Activated naive CD8-positive, alpha-beta T cell treated with anti-CD3 and anti-CD28 coated beads, Interleukin-2, amount 50 U/mL, for 24 hours (primary cell): ENCODE measurements around the gene TJP1.
A peak's percentile ranks its signal among the peaks of the same experiment; 100 is the strongest.
"Not testable (repeated sequence)": the region's sequence is repeated elsewhere in the genome, so short reads cannot be mapped to it uniquely, and the experiment has no call there.

Source experiments
- ATAC-seq: fragments of 150-1000 bp; cut with Tn5 transposase; one replicate; pipeline ENCODE4 v1.10.0; 2021
- DNase-seq: peaks from one replicate; pipeline ENCODE4 v3.0.0; 2021
- H3K27ac Mint-ChIP-seq: one replicate; pipeline ENCODE4 v1.8.0; 2021; ENCODE audit warnings: mild to moderate bottlenecking, mixed read lengths
- H3K27me3 Mint-ChIP-seq: one replicate; pipeline ENCODE4 v1.8.0; 2021; ENCODE audit warnings: mixed read lengths
- H3K36me3 Mint-ChIP-seq: one replicate; pipeline ENCODE4 v1.8.0; 2021; ENCODE audit warnings: low read depth, mixed read lengths
- H3K4me1 Mint-ChIP-seq: one replicate; pipeline ENCODE4 v1.8.0; 2021; ENCODE audit warnings: mixed read lengths
- H3K4me3 Mint-ChIP-seq: one replicate; pipeline ENCODE4 v1.8.0; 2021; ENCODE audit warnings: mild to moderate bottlenecking, moderate library complexity, mixed read lengths
- H3K9me3 Mint-ChIP-seq: one replicate; pipeline ENCODE4 v1.8.0; 2021; ENCODE audit warnings: mixed read lengths

TJP1 gene

DNA sequence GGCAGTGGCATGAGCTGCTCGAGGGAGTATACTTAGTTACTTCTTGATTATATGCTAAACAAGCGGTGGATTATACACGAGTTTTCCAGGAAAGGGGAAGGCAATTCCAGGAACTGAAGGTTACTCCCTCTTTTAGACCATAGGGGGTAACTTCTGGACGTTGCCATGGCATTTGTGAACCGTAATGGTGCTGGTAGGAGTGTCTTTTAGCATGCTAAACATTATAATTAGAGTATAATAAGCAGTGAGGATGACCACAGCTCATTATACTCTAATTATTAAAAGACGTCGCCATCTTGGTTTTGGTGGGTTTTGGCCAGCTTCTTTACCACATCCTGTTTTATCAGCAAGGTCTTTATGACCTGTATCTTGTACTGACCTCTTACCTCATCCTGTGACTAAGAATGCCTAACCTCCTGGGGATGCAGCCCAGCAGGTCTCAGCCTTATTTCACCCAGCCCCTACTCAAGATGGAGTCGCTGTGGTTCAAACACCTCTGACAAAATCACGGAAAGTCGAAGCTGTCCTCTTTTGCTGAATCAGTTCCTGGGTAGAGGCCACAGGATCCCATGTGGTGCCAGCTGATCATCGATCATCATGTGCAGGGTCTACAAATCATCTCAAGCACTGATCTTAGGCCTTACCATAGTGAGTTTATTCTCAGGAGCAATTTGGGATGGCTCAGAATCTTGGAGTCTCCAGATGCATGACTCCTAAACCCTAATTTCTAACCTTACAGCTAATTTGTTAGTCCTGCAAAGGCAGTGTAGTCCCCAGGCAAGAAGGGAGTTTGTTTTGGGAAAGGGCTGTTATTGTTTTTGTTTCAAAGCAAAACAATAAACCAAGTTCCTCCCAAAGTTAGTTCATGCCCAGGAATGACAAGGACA is 149.1 kb downstream of the TJP1 start:
- H3K27ac Mint-ChIP-seq, result no peak overlapping the region
- peaks cover 2% of the 10 kb centered on the region for H3K4me1 Mint-ChIP-seq
- H3K36me3 Mint-ChIP-seq, result no peaks in the 10 kb centered on the region
- H3K4me3 Mint-ChIP-seq, result no peak overlapping the region
- no peaks in the 10 kb centered on the region for H3K9me3 Mint-ChIP-seq
- ATAC-seq (no peak), DNase-seq (no peak)
- H3K27me3 Mint-ChIP-seq, result peaks cover 40% of the 10 kb centered on the region

- H3K4me1 Mint-ChIP-seq, result peaks cover 2% of the 10 kb centered on the region
- peaks cover 34% of the 10 kb centered on the region for H3K27me3 Mint-ChIP-seq
- H3K9me3 Mint-ChIP-seq, result no peaks in the 10 kb centered on the region
- no peak overlapping the region for H3K27ac Mint-ChIP-seq
- H3K36me3 Mint-ChIP-seq, result no peaks in the 10 kb centered on the region
- ATAC-seq, result no peak
- no peak overlapping the region for H3K4me3 Mint-ChIP-seq
- no peak for DNase-seq
These were observed 149.8 kb downstream of the TJP1 start for GRCh38 chr15:29672446-29672845.

GRCh38 chr15:29672046-29672445 is 150.2 kb downstream of the TJP1 start:
- not testable (repeated sequence) for H3K36me3 Mint-ChIP-seq, H3K9me3 Mint-ChIP-seq, DNase-seq, H3K27ac Mint-ChIP-seq, H3K4me1 Mint-ChIP-seq, H3K4me3 Mint-ChIP-seq, ATAC-seq
- peaks cover 30% of the 10 kb centered on the region for H3K27me3 Mint-ChIP-seq

- Mint-ChIP-seq H3K36me3 (no peaks in the 10 kb centered on the region), H3K4me3 (no peak overlapping the region), H3K27ac (no peak overlapping the region), H3K4me1 (peaks cover 2% of the 10 kb centered on the region), H3K27me3 (peaks cover 25% of the 10 kb centered on the region), H3K9me3 (no peaks in the 10 kb centered on the region)
- DNase-seq (no peak), ATAC-seq (no peak)
These were observed 151.0 kb downstream of the TJP1 start for GRCh38 chr15:29670998-29671981.

DNA sequence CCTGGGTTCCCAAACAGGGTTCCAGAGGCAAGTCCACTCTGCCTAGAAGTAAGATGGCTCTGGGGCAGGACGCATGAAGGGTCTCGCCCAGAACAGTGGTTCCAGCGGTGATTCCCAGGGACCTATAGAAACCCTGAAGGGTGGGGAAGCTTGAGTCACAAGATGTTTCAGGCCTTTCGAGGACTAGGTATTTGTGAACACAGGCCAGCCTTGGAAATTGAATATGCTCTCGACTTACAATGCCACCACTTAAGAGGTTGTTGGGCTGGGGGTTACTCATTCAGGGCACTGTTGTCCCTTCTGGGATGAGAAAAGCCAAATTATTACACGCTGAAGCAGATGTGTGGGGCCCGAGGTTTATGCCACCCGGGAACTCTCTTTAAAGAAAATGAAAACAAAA is 152.0 kb downstream of the TJP1 start:
- ATAC-seq, result no peak
- Mint-ChIP-seq H3K4me1 (peaks cover 2% of the 10 kb centered on the region), H3K27ac (no peak overlapping the region), H3K4me3 (no peak overlapping the region), H3K9me3 (no peaks in the 10 kb centered on the region), H3K36me3 (no peaks in the 10 kb centered on the region), H3K27me3 (peaks cover 20% of the 10 kb centered on the region)
- DNase-seq, result no peak

DNA sequence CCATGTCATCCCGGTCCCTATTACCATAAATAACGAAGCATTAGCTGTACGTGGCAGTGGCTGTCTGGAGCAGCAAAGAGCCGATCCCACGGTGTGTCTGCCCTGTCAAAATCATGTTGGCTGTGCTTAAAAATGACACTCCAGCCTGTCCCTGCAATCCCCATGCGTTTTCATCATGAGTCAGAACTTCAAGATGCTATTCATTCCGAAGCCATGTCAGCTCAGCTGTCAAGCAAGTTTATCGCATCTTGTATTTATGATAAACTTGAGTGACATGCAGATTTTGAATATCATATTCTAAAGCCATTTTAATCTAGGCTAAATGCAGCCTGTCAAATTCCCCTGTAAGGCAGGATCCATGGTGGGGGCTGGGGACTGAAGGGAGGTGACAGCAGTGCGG is 152.4 kb downstream of the TJP1 start:
- no peaks in the 10 kb centered on the region for H3K36me3 Mint-ChIP-seq
- DNase-seq (no peak), ATAC-seq (no peak)
- peaks cover 21% of the 10 kb centered on the region for H3K27me3 Mint-ChIP-seq
- H3K9me3 Mint-ChIP-seq, result no peaks in the 10 kb centered on the region
- peaks cover 2% of the 10 kb centered on the region for H3K4me1 Mint-ChIP-seq
- no peak overlapping the region for H3K27ac Mint-ChIP-seq
- H3K4me3 Mint-ChIP-seq, result no peak overlapping the region

- peak; percentile 59 for ATAC-seq
- H3K9me3 Mint-ChIP-seq, result no peaks in the 10 kb centered on the region
- no peaks in the 10 kb centered on the region for H3K36me3 Mint-ChIP-seq
- peaks cover 10% of the 10 kb centered on the region for H3K27me3 Mint-ChIP-seq
- H3K27ac Mint-ChIP-seq, result no peak overlapping the region
- H3K4me1 Mint-ChIP-seq, result no peaks in the 10 kb centered on the region
- H3K4me3 Mint-ChIP-seq, result no peak overlapping the region
- DNase-seq, result peak; percentile 36
These were observed 154.1 kb downstream of the TJP1 start for GRCh38 chr15:29668120-29668602.

GRCh38 chr15:29666241-29666640 is 156.0 kb downstream of the TJP1 start:
- DNase-seq (no peak), ATAC-seq (no peak)
- Mint-ChIP-seq H3K4me1 (no peaks in the 10 kb centered on the region), H3K9me3 (no peaks in the 10 kb centered on the region), H3K27me3 (peaks cover 4% of the 10 kb centered on the region), H3K27ac (no peak overlapping the region), H3K4me3 (no peak overlapping the region), H3K36me3 (no peaks in the 10 kb centered on the region)

GRCh38 chr15:29665444-29666003 is 156.7 kb downstream of the TJP1 start:
- DNase-seq, result no peak
- H3K36me3 Mint-ChIP-seq, result no peaks in the 10 kb centered on the region
- H3K27me3 Mint-ChIP-seq, result peaks cover 4% of the 10 kb centered on the region
- no peak overlapping the region for H3K4me3 Mint-ChIP-seq
- no peaks in the 10 kb centered on the region for H3K4me1 Mint-ChIP-seq
- no peak for ATAC-seq
- no peaks in the 10 kb centered on the region for H3K9me3 Mint-ChIP-seq
- no peak overlapping the region for H3K27ac Mint-ChIP-seq

- DNase-seq (no peak), ATAC-seq (no peak)
- H3K27me3 Mint-ChIP-seq, result peaks cover 4% of the 10 kb centered on the region
- no peaks in the 10 kb centered on the region for H3K9me3 Mint-ChIP-seq
- H3K4me1 Mint-ChIP-seq, result no peaks in the 10 kb centered on the region
- no peak overlapping the region for H3K27ac Mint-ChIP-seq
- H3K4me3 Mint-ChIP-seq, result no peak overlapping the region
- no peaks in the 10 kb centered on the region for H3K36me3 Mint-ChIP-seq
These were observed 157.9 kb downstream of the TJP1 start for GRCh38 chr15:29664406-29664805.

- H3K36me3 Mint-ChIP-seq, H3K4me1 Mint-ChIP-seq, H3K4me3 Mint-ChIP-seq, DNase-seq, H3K27me3 Mint-ChIP-seq, H3K27ac Mint-ChIP-seq, ATAC-seq: not testable (repeated sequence)
- H3K9me3 Mint-ChIP-seq, result peaks cover 17% of the 10 kb centered on the region
These were observed 164.8 kb downstream of the TJP1 start for GRCh38 chr15:29657476-29657817.

GRCh38 chr15:29656636-29657475 is 165.4 kb downstream of the TJP1 start:
- H3K27me3 Mint-ChIP-seq, result no peaks in the 10 kb centered on the region
- no peaks in the 10 kb centered on the region for H3K4me1 Mint-ChIP-seq
- ATAC-seq (no peak), DNase-seq (no peak)
- H3K36me3 Mint-ChIP-seq, result no peaks in the 10 kb centered on the region
- no peak overlapping the region for H3K27ac Mint-ChIP-seq
- no peak overlapping the region for H3K4me3 Mint-ChIP-seq
- peaks cover 17% of the 10 kb centered on the region for H3K9me3 Mint-ChIP-seq

GRCh38 chr15:29652595-29652994 is 169.7 kb downstream of the TJP1 start:
- peaks cover 16% of the 10 kb centered on the region for H3K9me3 Mint-ChIP-seq
- H3K27ac Mint-ChIP-seq, result no peak overlapping the region
- H3K27me3 Mint-ChIP-seq, result no peaks in the 10 kb centered on the region
- no peaks in the 10 kb centered on the region for H3K4me1 Mint-ChIP-seq
- no peak for ATAC-seq
- H3K36me3 Mint-ChIP-seq, result no peaks in the 10 kb centered on the region
- no peak for DNase-seq
- no peak overlapping the region for H3K4me3 Mint-ChIP-seq
